Kidney (tissue), 14 donors: Measurements from ENCODE around the gene SPAG5. TPM values are rescaled to one million over a fixed set of nuclear protein-coding genes. Genes with fewer than 3 reads are reported as not detected.

ENCODE experiments used
- DNase-seq, 5 donors: peaks; one replicate each; pipeline ENCODE4 v3.0.0-alpha.2; 2013 to 2020
- FAIRE-seq: peaks from 2 replicates; lab custom pipeline; 2012; peaks lifted over from hg19 to GRCh38; lab: Jason Lieb, UNC
- H3K27ac ChIP-seq, 2 donors: one replicate each; pipeline ENCODE4 v1.7.0; 2013; ENCODE audit warnings: low read depth in 2 of 2, low read length in 2 of 2, inconsistent platforms in 1 of 2
- H3K27me3 ChIP-seq: one replicate; pipeline ENCODE4 v1.7.1; 2013; ENCODE audit warnings: low read length, inconsistent platforms; ENCODE audit not compliant: control insufficient read depth, insufficient read depth
- H3K36me3 ChIP-seq, 3 donors: one replicate each; pipeline versions ENCODE4 v1.7.0 to v1.7.1; 2013; ENCODE audit warnings: low read length in 3 of 3, control low read depth in 1 of 3, inconsistent platforms in 1 of 3; ENCODE audit not compliant: insufficient read depth in 3 of 3, control insufficient read depth in 2 of 3
- H3K4me1 ChIP-seq, 3 donors: one replicate each; pipeline versions ENCODE4 v1.7.0 to v1.7.1; 2013; ENCODE audit warnings: low read length in 3 of 3, inconsistent platforms in 1 of 3, low read depth in 1 of 3; ENCODE audit not compliant: control insufficient read depth in 2 of 3, insufficient read depth in 2 of 3
- H3K4me3 ChIP-seq, 3 donors: one replicate each; pipeline versions ENCODE4 v1.7.0 to v1.8.1; 2013; ENCODE audit warnings: low read length in 3 of 3, control low read depth in 1 of 3, inconsistent platforms in 1 of 3
- H3K9ac ChIP-seq, 3 donors: one replicate each; pipeline versions ENCODE4 v1.7.0 to v1.7.1; 2013; ENCODE audit warnings: low read length in 3 of 3, control low read depth in 1 of 3, inconsistent platforms in 1 of 3
- H3K9me3 ChIP-seq, 3 donors: one replicate each; pipeline versions ENCODE4 v1.7.0 to v1.7.1; 2013; ENCODE audit warnings: low read length in 3 of 3, control low read depth in 1 of 3, inconsistent platforms in 1 of 3; ENCODE audit not compliant: control insufficient read depth in 2 of 3, insufficient read depth in 1 of 3
- CTCF ChIP-seq: IDR thresholded peaks from 3 replicates; pipeline ENCODE4 v1.5.1; 2012; ENCODE audit warnings: mild to moderate bottlenecking, moderate library complexity, borderline replicate concordance; ENCODE audit not compliant: insufficient read depth; ENCODE audit errors: extremely low read depth
- intact Hi-C: fragments of 100-400 bp; cut with DNase I; formaldehyde crosslinking; loops from one replicate; pipeline ENCODE4 v1.11.1; 2022
- polyA plus RNA-seq: library from polyadenylated mRNA; stranded (reverse); fragments of 350-450 nt; fragmentation: Illumina TruSeq; extraction: RNeasy Lipid Tissue Mini Kit (QIAGEN cat#74804); gene quantifications from one replicate; pipeline ENCODE4 v1.2.3, GENCODE V29; 2014; ENCODE audit warnings: low read depth, low replicate concordance; ENCODE audit not compliant: insufficient read depth
- total RNA-seq: library from RNA; stranded (reverse); fragmentation: NEBNext Ultra II Directional; extraction: Animal tissue kit (Norgen Biotek cat#: 25700); gene quantifications from one replicate; pipeline ENCODE4 v1.2.1, GENCODE V29; 2021
- donor health status: control.
- donor health status: control.
- donor health status: control.
- donor health status: control.
- donor health status: control.
- donor health status: DM: yes; HTN: yes; CAD: no.
- donor health status: Normal renal cell carcinoma (clear cell type).

The SPAG5 gene
- total and polyA plus RNA-seq, 2 donors from 2014 or later, result 7.4 to 123 TPM

DNA sequence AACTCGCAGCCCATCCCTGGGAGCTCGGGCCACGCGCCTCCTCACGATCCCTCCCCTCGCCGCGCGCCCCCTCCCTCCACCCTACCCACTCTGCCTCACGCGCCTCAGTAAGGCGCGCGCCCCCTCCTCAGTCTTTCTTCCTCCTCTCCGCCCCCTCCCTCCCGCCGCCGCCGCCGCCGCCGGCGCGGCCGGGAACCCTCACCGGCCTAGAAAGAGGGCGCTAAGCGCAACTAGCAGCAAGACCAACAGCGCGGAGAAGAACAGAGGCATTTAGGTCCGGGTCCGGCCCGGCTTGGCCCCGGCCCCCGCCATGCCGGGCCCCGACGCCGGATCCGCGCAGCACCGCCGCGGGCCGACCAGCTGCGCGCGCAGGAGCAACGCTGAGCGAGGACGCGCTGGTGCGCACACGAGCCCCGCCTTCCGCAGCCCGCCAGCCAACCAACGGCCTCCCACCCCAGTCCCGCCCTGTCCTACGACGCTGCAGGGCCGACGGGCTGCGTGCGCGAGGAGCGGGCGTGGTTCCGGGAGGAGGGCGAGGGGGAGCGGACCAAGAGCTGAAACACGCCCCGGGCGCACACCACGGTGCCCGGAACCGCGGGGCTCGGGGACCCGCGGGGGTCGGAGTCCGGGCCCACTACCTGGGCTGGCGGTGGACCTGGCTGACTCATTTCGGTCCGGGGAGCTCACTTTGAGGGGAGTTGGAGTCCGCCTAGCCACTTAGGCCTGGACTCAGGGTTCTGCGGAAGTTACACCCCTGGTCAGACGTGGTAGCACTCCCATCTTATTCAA, 46.2 kb upstream of the SPAG5 start, which contains the start of gene BLTP2:
Gene BLTP2, minus strand, starts transcription at position 372 of the 789 bp plus-strand sequence. Its CDS starts 102 bp downstream, at position 270.
- peak; percentile 22 for TF ChIP-seq CTCF
- Histone ChIP-seq H3K27ac (peak within 1 kb of the TSS; percentile 94 to 96), H3K27me3 (no peaks in the 10 kb centered on the region), H3K4me3 (peak within 1 kb of the TSS; percentile 70 to 93 (median 79)), H3K9me3 (no peaks in the 10 kb centered on the region), H3K9ac (peak within 1 kb of the TSS; percentile 69 to 96 (median 90)), H3K36me3 (peaks cover 16 to 35% (median 34%) of the 10 kb centered on the region in 3 donors), H3K4me1 (peaks cover 0 to 26% (median 25%) of the 10 kb centered on the region in 3 donors)
- no peak for FAIRE-seq
- peak; percentile 96 to 99 (median 97) for DNase-seq
- intact Hi-C loops, result no loop called here

DNA sequence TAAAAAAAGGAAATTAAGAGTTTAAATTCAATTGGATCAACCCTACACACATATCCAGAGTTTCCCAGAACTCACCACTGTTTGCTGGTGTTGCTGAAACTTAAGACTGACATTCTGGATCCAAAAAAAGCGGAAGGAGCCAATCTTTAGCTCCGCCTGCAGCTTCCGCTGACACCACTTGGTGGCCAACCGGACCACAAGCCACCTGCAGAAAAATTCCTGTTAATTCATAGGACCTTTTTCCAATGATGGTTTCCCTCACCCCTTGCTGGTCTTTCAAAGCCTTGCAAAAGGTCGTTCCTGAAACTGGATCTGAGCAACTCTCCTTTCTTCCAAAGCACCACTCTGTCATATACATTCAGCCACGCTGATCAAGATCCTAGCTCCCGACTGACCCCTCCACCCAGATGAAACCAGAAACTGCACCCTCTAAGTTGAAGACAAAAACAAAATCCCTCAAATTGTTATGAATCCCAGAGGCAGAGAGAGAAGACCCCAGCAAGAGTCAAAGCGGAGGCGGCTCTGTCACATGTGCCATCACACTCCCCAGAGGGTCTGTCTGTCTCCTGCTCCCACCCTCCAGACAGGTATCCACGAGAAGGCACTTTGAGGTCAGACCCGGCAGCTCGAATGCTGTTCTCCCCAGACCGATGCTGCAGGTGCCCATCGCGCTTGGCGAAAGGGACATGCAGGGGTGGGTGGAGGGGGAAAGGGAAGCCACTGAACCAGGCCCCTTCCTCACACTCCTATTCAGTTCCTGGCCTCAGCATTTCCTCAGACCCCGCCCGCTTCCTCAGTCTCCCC, 45.4 kb upstream of the SPAG5 start:
- H3K4me1 ChIP-seq, result peaks cover 0 to 26% (median 25%) of the 10 kb centered on the region in 3 donors
- H3K4me3 ChIP-seq, result peak overlapping the region; percentile 62 to 93 (median 79)
- peaks cover 16 to 41% (median 36%) of the 10 kb centered on the region in 3 donors for H3K36me3 ChIP-seq
- peak overlapping the region; percentile 79 to 81 for H3K27ac ChIP-seq
- H3K9me3 ChIP-seq, result no peaks in the 10 kb centered on the region
- peak overlapping the region; percentile 24 to 87 (median 57) for H3K9ac ChIP-seq
- FAIRE-seq, result no peak
- H3K27me3 ChIP-seq, result no peaks in the 10 kb centered on the region
- peak in 3 of 5 donors; percentile 41 to 67 (median 58) for DNase-seq
- TF ChIP-seq CTCF, result peak; percentile 54
- intact Hi-C loops, result no loop called here

- peak overlapping the region in 1 of 2 donors; percentile 29 for H3K27ac ChIP-seq
- DNase-seq (no peak), FAIRE-seq (no peak)
Observed at GRCh38 chr17:28641579-28641978, 42.8 kb upstream of the SPAG5 start.

More at GRCh38 chr17:28641579-28641978, 42.8 kb upstream of the SPAG5 start:
- H3K36me3 ChIP-seq, result peaks cover 22 to 53% (median 51%) of the 10 kb centered on the region in 3 donors
- no peaks in the 10 kb centered on the region for H3K9me3 ChIP-seq
- H3K4me1 ChIP-seq, result peaks cover 0 to 25% (median 22%) of the 10 kb centered on the region in 3 donors
- TF ChIP-seq CTCF, result no peak
- H3K4me3 ChIP-seq, result no peak overlapping the region
- no peak overlapping the region for H3K9ac ChIP-seq
- no peaks in the 10 kb centered on the region for H3K27me3 ChIP-seq
- intact Hi-C loops, result no loop called here
